Astrocyte of the spinal cord (primary cell): Measurements from ENCODE around the gene S100A7A.
A peak's percentile ranks its signal among the peaks of the same experiment; 100 is the strongest.

Source experiments
- DNase-seq: peaks from one replicate; pipeline ENCODE4 v3.0.0; 2011; ENCODE audit warnings: low read depth, low spot score
- H3K4me3 ChIP-seq: 2 replicates; pipeline ENCODE4 v1.5.1; 2011; ENCODE audit warnings: low read depth, mild to moderate bottlenecking, low read length, moderate library complexity
- CTCF ChIP-seq: IDR thresholded peaks from 2 replicates; pipeline ENCODE4 v1.5.1; 2012; ENCODE audit warnings: low read depth, mild to moderate bottlenecking, low read length, inconsistent platforms
- in situ Hi-C: cut with HindIII; loops from 2 replicates; pipeline ENCODE4 v1.10.0; 2017; ENCODE audit warnings: low sequenced_read_pairs

Gene S100A7A

GRCh38 chr1:153374071-153374470 lies 42.2 kb upstream of the S100A7A start:
- TF ChIP-seq CTCF = no peak
- no peak for DNase-seq
- in situ Hi-C loops = no loop called here
- no peak overlapping the region for H3K4me3 ChIP-seq

- no peak within 1 kb of the TSS for H3K4me3 ChIP-seq
- in situ Hi-C loops = no loop called here
- DNase-seq = peak; percentile 19
- no peak for TF ChIP-seq CTCF
These were observed 40.8 kb upstream of the S100A7A start, which contains the start of gene S100A12 for GRCh38 chr1:153375511-153375910. S100A12 (minus strand) TSS chr1:153375621; CDS start chr1:153374592, 1,029 bp downstream.

- H3K4me3 ChIP-seq = no peak overlapping the region
- no peak for DNase-seq
- in situ Hi-C loops = no loop called here
- TF ChIP-seq CTCF = no peak
These were observed 36.7 kb upstream of the S100A7A start for GRCh38 chr1:153379591-153379990.

GRCh38 chr1:153380711-153381110 lies 35.6 kb upstream of the S100A7A start:
- H3K4me3 ChIP-seq = no peak overlapping the region
- in situ Hi-C loops = no loop called here
- TF ChIP-seq CTCF = no peak
- no peak for DNase-seq

GRCh38 chr1:153384958-153385580 lies 31.3 kb upstream of the S100A7A start:
- in situ Hi-C loops = no loop called here
- DNase-seq = no peak
- TF ChIP-seq CTCF = no peak
- no peak overlapping the region for H3K4me3 ChIP-seq

GRCh38 chr1:153386500-153386901 lies 29.8 kb upstream of the S100A7A start:
- DNase-seq = no peak
- no peak overlapping the region for H3K4me3 ChIP-seq
- in situ Hi-C loops = no loop called here
- no peak for TF ChIP-seq CTCF

GRCh38 chr1:153387001-153387400 lies 29.3 kb upstream of the S100A7A start:
- no peak overlapping the region for H3K4me3 ChIP-seq
- in situ Hi-C loops = no loop called here

More at GRCh38 chr1:153387001-153387400, 29.3 kb upstream of the S100A7A start:
- TF ChIP-seq CTCF = no peak
- DNase-seq = no peak
